MCF 10A (cell line): ENCODE results near the gene L3MBTL4. TPM values are rescaled to one million over a fixed set of nuclear protein-coding genes. Genes with fewer than 3 reads are reported as not detected.

Source experiments
- BruUV-seq: library from RNA; stranded (reverse); fragments of 400-500 nt; replicated peaks from 2 replicates; lab custom pipeline; 2021; lab: Mats Ljungman, UMichigan
- CTCF ChIA-PET: fragments of 300-600 bp; sonication (Branson Sonifier 250); formaldehyde crosslinking; extraction: SDS; loops from one replicate; lab custom pipeline; 2021; ENCODE audit warnings: antibody characterized with exemption, inconsistent platforms; lab: Yijun Ruan, JAX
- POLR2A ChIA-PET: fragments of 300-600, 350-650 bp; sonication (Branson Sonifier 250); formaldehyde crosslinking; extraction: SDS; loops from one replicate; lab custom pipeline; 2020; ENCODE audit warnings: antibody characterized with exemption, inconsistent platforms; lab: Yijun Ruan, JAX
- DNase-seq: peaks from one replicate; pipeline ENCODE4 v3.0.0-alpha.2; 2018; ENCODE audit not compliant: unreplicated experiment
- H3K27ac Mint-ChIP-seq: one replicate; pipeline ENCODE4 v1.8.0; 2022; ENCODE audit warnings: mild to moderate bottlenecking, low read depth, mixed read lengths; ENCODE audit not compliant: unreplicated experiment
- H3K27me3 Mint-ChIP-seq: one replicate; pipeline ENCODE4 v1.8.0; 2022; ENCODE audit warnings: mixed read lengths; ENCODE audit not compliant: insufficient read depth, unreplicated experiment
- H3K36me3 Mint-ChIP-seq: one replicate; pipeline ENCODE4 v1.8.0; 2022; ENCODE audit warnings: mild to moderate bottlenecking, moderate library complexity, mixed read lengths; ENCODE audit not compliant: insufficient read depth, unreplicated experiment
- H3K4me1 Mint-ChIP-seq: one replicate; pipeline ENCODE4 v1.8.0; 2022; ENCODE audit warnings: mixed read lengths; ENCODE audit not compliant: insufficient read depth, unreplicated experiment
- H3K4me3 Mint-ChIP-seq: one replicate; pipeline ENCODE4 v1.8.0; 2022; ENCODE audit warnings: mild to moderate bottlenecking, moderate library complexity, mixed read lengths; ENCODE audit not compliant: unreplicated experiment
- H3K9me3 Mint-ChIP-seq: one replicate; pipeline ENCODE4 v1.8.0; 2022; ENCODE audit warnings: mixed read lengths; ENCODE audit not compliant: unreplicated experiment
- CTCF ChIP-seq: fragments of 200-600 bp; IDR thresholded peaks from one replicate; pipeline ENCODE4 v1.8.0; 2022; ENCODE audit warnings: antibody characterized with exemption, mild to moderate bottlenecking; ENCODE audit not compliant: unreplicated experiment
- intact Hi-C: fragments of 100-400 bp; cut with micrococcal nuclease; formaldehyde crosslinking; loops from 2 replicates; pipeline ENCODE4 v1.14.1; 2022
- total RNA-seq: library from RNA; stranded (reverse); gene quantifications from 2 replicates; pipeline ENCODE4 v1.2.3, GENCODE V29; 2022

Gene L3MBTL4
- total RNA-seq, 1 experiment from 2014 or later, result not detected

- ChIA-PET POLR2A (no interaction called here), CTCF (interaction anchor here (0.6 kb wide), 1 partner anchor 103 kb away, joined by 3 read pairs; no protein-coding TSS in a partner anchor)
- no peaks in the 10 kb centered on the region for H3K27me3 Mint-ChIP-seq
- BruUV-seq, result no TSS peak
- DNase-seq, result no peak
- no peak overlapping the region for H3K4me3 Mint-ChIP-seq
- peaks cover 3% of the 10 kb centered on the region for H3K9me3 Mint-ChIP-seq
- H3K36me3 Mint-ChIP-seq, result no peaks in the 10 kb centered on the region
- H3K27ac Mint-ChIP-seq, result no peak overlapping the region
- TF ChIP-seq CTCF, result no peak
- H3K4me1 Mint-ChIP-seq, result no peaks in the 10 kb centered on the region
- intact Hi-C loops, result no loop called here
Measured at GRCh38 chr18:6202861-6203260, 211.8 kb downstream of the L3MBTL4 start.

GRCh38 chr18:6200204-6200774 is 214.4 kb downstream of the L3MBTL4 start:
- no peaks in the 10 kb centered on the region for H3K27me3 Mint-ChIP-seq
- no TSS peak for BruUV-seq
- CTCF ChIA-PET, result interaction anchor here (0.5 kb wide), 1 partner anchor 104 kb away, joined by 3 read pairs; no protein-coding TSS in a partner anchor
- no peak overlapping the region for H3K27ac Mint-ChIP-seq
- H3K4me1 Mint-ChIP-seq, result no peaks in the 10 kb centered on the region
- DNase-seq, result no peak
- no peak overlapping the region for H3K4me3 Mint-ChIP-seq
- peaks cover 6% of the 10 kb centered on the region for H3K9me3 Mint-ChIP-seq
- no peak for TF ChIP-seq CTCF
- POLR2A ChIA-PET, result no interaction called here
- intact Hi-C loops, result no loop called here
- no peaks in the 10 kb centered on the region for H3K36me3 Mint-ChIP-seq

GRCh38 chr18:6199777-6200176 is 214.9 kb downstream of the L3MBTL4 start:
- H3K36me3 Mint-ChIP-seq, result no peaks in the 10 kb centered on the region
- POLR2A ChIA-PET, result no interaction called here
- no peak for TF ChIP-seq CTCF
- no peaks in the 10 kb centered on the region for H3K4me1 Mint-ChIP-seq
- CTCF ChIA-PET, result interaction anchor here (0.6 to 0.7 kb wide), 2 partner anchors 19 to 145 kb away, joined by 3 read pairs; no protein-coding TSS in a partner anchor
- intact Hi-C loops, result no loop called here
- no peak overlapping the region for H3K27ac Mint-ChIP-seq
- no peaks in the 10 kb centered on the region for H3K27me3 Mint-ChIP-seq
- H3K9me3 Mint-ChIP-seq, result peaks cover 6% of the 10 kb centered on the region
- no peak for DNase-seq
- no TSS peak for BruUV-seq
- no peak overlapping the region for H3K4me3 Mint-ChIP-seq

- ChIA-PET CTCF (no interaction called here), POLR2A (no interaction called here)
- Mint-ChIP-seq H3K9me3 (peaks cover 6% of the 10 kb centered on the region), H3K27ac (no peak overlapping the region), H3K4me1 (no peaks in the 10 kb centered on the region), H3K27me3 (no peaks in the 10 kb centered on the region), H3K36me3 (no peaks in the 10 kb centered on the region), H3K4me3 (no peak overlapping the region)
- DNase-seq, result no peak
- intact Hi-C loops, result no loop called here
- TF ChIP-seq CTCF, result no peak
- no TSS peak for BruUV-seq
Measured at GRCh38 chr18:6198585-6198984, 216.1 kb downstream of the L3MBTL4 start.
